AG10803 (cell line): ENCODE measurements around the gene PARD3B.
A peak's percentile ranks its signal among the peaks of the same experiment; 100 is the strongest.

ENCODE experiments used
- DNase-seq: peaks from one replicate; pipeline ENCODE4 v3.0.0; 2010; ENCODE audit warnings: low read depth
- H3K4me3 ChIP-seq: 2 replicates; pipeline ENCODE4 v1.5.1; 2011; ENCODE audit warnings: mild to moderate bottlenecking, low read length, control low read depth
- TF ChIP-seq, protein P1 (sequence below): conservative IDR thresholded peaks from 2 replicates; pipeline ENCODE4 v1.5.1; 2011; ENCODE audit warnings: mild to moderate bottlenecking, low read length, control low read depth, inconsistent platforms

PARD3B gene

DNA sequence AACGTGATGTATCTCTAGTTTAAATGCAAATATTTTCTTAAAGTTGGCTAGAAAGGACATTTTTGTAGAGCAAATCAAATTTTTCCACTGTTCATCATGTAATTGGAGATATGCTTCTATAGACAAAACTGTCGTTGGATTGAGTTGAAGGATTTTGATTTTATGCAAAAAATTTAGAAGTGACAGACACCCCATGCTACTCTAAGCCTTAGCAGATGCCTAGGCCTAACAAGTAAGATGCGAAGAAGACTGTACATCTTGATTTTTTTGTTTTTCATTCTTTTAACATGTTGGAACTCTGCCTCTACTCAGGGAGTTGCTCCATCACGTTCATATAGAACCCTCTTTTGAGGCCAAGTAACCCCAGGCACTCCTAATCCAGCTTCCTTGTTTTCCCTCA lies 331.0 kb downstream of the PARD3B start:
- H3K4me3 ChIP-seq, result no peak overlapping the region
- DNase-seq, result no peak
- TF ChIP-seq, protein P1, sequence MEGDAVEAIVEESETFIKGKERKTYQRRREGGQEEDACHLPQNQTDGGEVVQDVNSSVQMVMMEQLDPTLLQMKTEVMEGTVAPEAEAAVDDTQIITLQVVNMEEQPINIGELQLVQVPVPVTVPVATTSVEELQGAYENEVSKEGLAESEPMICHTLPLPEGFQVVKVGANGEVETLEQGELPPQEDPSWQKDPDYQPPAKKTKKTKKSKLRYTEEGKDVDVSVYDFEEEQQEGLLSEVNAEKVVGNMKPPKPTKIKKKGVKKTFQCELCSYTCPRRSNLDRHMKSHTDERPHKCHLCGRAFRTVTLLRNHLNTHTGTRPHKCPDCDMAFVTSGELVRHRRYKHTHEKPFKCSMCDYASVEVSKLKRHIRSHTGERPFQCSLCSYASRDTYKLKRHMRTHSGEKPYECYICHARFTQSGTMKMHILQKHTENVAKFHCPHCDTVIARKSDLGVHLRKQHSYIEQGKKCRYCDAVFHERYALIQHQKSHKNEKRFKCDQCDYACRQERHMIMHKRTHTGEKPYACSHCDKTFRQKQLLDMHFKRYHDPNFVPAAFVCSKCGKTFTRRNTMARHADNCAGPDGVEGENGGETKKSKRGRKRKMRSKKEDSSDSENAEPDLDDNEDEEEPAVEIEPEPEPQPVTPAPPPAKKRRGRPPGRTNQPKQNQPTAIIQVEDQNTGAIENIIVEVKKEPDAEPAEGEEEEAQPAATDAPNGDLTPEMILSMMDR, result no peak

DNA sequence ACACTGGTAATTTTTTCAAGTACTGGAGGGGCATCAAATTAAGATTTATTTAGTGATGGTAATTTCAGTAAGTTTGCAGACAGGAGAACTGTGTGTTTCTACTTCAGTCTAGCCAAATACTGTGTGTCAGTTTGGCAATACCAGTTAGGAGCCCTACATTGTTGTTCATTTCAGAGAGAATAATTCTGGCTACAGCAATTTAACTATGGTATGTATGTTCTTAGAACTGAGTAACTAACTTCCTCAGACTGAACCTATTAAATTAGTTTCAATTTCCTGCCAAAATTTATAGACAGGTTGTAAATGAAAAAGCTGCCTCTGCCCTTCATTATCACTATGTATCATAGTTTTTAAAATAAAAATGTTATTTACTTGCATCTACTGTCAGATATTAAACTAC lies 332.4 kb downstream of the PARD3B start:
- TF ChIP-seq, protein P1, result no peak
- H3K4me3 ChIP-seq, result no peak overlapping the region
- no peak for DNase-seq

DNA sequence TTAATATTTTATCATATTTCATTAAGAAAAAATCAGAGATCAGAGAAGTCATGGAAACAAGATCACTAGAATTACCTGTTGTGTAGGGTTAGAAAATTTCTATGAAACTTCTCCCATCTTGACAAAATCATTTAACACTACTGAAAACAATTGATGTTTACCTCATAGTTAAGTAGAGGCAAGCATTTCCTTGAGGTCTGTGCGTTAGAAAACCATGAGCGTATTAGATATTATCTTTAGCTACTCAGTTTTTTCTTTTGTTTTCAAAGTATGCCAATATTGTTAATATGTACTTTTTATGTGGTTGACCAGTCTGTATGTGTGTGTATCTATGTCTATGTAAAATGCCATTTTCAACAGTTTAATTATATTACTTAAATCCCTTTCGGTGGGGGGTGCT lies 335.7 kb downstream of the PARD3B start:
- TF ChIP-seq, protein P1, result no peak
- no peak overlapping the region for H3K4me3 ChIP-seq
- no peak for DNase-seq

DNA sequence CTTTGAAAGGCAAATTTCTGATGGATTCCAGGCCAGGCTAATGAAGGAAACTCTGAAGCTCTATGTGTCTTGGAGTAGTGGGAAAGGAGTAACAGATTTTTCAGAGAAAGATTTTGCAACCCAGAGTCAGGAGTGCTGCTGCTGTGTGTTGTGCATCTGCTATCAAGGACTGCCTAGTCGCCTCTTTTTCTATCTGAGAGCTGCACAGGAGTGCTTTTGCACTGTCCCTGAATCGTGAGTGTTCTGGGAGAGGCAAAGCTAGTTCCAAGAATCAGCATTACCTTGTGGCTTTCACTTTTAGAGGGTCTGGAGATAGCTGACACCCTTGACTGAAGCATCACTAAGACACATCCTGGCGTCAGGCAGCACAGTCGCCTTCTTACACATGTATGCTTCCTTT lies 336.4 kb downstream of the PARD3B start:
- TF ChIP-seq, protein P1, result no peak
- no peak for DNase-seq
- no peak overlapping the region for H3K4me3 ChIP-seq

DNA sequence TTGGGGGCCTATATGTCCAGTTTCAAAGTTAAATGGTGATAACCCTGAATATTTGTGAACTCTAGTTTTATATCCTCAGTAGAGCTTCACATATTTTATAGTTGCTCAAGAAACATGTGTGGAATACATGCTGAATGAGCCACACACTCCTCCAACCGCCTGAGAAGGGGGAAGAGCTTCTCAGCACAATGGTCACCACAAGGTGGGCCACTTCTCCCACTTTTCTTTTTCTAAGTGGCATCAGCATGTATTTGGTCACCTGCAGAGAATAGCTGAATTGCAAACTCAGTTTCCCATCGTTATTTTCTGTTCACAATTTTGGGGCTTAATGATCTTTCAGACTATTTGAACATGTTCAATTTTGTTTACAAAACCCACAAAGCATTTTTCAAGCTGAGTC lies 340.5 kb downstream of the PARD3B start:
- TF ChIP-seq, protein P1, result peak; percentile 27; the same call in 1 of the 2 replicates
- DNase-seq, result peak; percentile 24
- H3K4me3 ChIP-seq, result no peak overlapping the region

DNA sequence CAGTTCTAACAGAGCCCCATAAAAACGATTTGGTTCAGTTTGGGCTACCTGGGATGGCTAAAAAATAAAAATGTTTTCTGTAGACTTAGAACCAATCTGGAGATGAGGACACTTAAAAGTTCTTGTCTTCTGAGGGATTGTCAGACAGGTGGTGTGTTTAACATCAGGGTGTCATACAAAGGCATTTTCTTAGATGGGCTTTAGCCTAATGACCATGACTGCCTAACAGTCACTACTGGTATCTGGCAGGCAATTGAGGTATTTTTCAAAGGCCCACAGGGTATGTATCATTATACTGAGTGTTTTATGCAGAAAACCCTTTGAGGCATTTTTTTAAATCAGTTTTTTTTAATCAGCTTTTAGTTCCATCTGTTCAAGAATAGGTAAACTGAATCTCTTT lies 341.4 kb downstream of the PARD3B start:
- TF ChIP-seq, protein P1, result no peak
- DNase-seq, result no peak
- no peak overlapping the region for H3K4me3 ChIP-seq

DNA sequence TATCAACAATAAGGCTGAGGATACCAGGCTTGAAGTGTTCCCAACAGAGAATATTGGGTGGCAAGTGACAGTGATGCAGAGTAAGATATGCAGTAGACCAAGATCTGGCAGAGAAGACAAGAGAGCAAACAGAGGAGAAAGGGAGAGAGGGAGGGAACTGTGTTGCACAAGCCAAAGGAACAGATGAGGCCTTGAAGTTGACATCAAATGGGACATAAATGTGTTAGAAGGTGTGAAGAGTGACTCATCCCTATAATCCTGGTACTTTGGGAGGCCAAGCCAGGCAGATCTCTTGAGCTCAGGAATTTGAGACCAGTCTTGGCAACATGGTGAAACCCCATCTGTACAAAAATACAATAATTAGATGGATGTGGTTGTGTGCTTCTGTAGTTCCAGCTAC lies 342.9 kb downstream of the PARD3B start:
- DNase-seq, result peak; percentile 20
- TF ChIP-seq, protein P1, result no peak
- no peak overlapping the region for H3K4me3 ChIP-seq
